HG02884 (cell line): ENCODE data around the gene ZCCHC4.
A peak's percentile ranks its signal among the peaks of the same experiment; 100 is the strongest.

Experiments used
- ATAC-seq: cut with Tn5 transposase; IDR thresholded peaks from one replicate; pipeline ENCODE4 v1.9.1; 2021; ENCODE audit warnings: mild to moderate bottlenecking, moderate library complexity; ENCODE audit not compliant: unreplicated experiment

ZCCHC4 gene

DNA sequence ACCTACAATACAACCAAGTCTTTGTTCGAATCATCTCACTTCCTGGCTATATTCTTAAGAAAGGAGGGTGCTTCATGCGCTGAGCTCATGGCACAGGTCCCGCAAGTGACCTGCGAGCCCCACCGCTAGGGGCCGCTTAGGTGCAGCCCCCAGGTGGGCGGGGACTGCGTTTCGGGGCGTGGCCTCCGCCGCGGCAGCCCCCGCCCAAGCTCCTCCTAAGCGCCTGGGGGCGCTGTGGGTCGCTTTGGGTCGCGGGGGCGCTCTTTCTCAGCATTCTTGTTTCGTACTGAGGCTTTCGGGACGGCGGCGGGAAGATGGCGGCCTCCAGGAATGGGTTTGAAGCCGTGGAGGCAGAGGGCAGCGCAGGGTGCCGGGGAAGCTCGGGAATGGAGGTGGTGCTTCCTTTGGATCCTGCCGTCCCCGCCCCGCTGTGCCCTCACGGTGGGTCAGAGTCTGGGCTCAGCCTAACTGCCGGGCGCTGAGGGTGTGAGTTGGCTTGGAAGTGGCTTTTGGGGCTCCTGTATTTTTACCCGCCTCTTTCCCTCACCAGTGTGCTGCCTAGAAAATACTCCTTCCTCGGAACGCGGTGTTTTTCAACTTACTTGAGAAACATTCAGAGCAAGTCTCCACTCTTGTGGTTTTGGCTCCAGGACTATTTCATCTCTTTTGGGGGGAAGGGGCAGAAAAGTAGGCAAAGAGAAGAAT, at the start of gene ZCCHC4:
Gene ZCCHC4 (plus strand): TSS at position 279 of the 705 bp plus-strand sequence. CDS start 36 bp downstream, at position 315.
- ATAC-seq, result peak; percentile 73

GRCh38 chr4:25271866-25272265, 40.7 kb upstream of the ZCCHC4 start:
- no peak for ATAC-seq

DNA sequence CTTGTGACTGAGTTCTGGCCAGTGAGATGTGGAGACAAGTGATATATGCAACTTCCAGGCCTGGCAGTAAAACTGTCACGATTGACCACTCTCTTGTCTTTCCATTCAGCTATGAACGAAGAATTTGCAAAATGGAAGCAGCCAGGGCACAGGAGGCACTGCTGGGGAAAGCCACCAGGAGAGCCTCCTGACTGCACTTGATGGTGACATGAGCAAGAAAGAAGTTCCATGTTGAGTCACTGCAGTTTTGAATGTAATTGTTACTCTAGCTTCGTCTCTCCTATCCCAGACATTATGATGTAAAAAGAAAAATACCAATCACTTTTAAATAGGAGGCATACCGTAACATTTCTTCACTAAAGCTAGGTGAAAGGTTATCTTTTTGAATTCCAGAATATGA, 32.4 kb upstream of the ZCCHC4 start:
- no peak for ATAC-seq

DNA sequence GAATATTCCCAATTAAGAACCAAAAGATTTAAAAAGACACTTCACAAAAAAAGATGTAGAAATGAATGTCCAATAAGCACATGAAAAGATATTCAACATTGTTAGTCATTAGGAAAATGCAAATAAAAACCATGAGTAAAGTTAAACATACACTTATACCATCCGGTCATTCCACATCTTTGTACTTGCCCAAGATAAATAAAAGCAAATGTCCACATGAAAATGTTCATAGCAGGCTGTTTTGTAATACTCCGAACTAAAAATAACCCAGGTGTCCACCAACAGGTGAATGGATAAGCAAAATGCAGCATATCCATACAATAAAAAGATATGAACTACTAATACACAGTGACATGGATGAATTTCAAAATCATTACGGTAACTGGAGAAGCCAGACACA, 28.6 kb upstream of the ZCCHC4 start:
- no peak for ATAC-seq

DNA sequence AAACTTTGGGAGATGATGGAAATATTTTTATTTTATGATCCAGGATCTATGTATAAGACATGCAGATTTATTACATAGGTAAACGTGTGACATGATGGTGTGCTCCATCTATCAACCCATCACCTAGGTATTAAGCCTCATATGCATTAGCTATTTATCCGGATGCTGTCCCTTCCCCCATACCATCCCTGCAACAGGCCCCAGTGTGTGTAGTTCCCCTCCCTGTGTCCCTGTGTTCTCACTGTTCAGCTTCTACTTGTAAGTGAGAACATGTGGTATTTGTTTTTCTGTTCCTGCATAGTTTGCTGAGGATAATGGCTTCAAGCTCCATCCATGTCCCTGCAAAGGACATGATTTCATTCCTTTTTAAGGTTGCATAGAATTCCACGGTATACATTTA, 28.1 kb upstream of the ZCCHC4 start:
- ATAC-seq, result no peak

DNA sequence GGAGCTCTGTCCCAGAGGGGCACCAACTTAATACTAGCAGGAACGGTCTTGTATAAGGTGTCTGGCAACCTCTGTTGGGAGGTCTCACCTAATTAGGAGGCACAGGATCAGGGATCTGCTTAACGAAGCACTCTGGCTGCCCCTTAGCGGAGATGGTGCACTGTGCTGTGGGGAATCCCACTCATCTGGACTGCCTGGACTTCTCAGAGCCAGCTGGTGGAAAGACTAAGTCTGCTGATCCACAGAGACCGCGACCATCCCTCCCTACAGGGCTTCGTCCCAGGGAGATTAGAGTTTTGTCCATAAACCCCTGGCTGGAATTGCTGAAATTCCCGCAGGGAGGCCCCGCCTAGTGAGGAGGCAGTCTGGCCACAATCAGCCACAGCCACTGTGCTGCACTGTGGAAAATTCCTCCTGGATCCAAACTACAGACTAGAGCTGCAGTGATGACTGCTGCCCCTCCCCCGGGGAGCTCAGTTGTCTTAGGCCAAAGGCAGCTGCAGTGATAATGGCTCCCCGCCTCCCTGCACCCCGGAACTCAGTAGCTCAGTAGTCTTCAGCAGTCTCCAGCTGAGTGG, 22.0 kb upstream of the ZCCHC4 start:
- ATAC-seq, result no peak

DNA sequence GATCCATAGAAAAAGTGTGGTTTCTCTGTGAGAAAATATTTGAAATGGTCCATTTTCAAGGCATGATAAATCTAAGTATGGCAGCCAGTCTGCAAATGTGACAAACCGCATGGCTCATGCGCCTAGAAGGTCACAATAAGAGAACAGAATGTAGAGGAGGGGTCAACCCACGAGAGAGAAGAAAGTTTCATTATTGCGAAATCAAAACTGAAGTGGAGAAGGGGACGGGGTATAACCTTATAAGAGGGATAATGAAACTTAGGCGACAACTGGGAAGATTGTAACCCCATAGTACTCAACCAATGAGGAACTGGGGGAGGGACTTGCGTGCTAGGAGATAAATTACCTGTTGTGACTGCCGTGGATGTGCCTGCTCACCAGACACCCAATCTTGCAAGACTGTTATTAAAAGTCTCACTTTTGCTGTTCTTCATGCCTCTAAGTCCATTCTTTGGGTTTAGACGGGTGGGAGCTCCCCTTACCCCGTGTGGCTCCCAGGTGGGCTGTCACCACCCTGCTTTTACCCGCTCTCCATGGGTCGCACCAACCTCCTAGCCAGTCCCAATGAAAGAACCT, 21.3 kb upstream of the ZCCHC4 start:
- no peak for ATAC-seq

- ATAC-seq, result peak; percentile 59
Observed at GRCh38 chr4:25297528-25298242, 14.9 kb upstream of the ZCCHC4 start.

- ATAC-seq, result no peak
Observed at GRCh38 chr4:25299476-25300203, 12.9 kb upstream of the ZCCHC4 start.

- ATAC-seq, result no peak
Observed at GRCh38 chr4:25301471-25301870, 11.1 kb upstream of the ZCCHC4 start.

GRCh38 chr4:25302626-25303025, 9.9 kb upstream of the ZCCHC4 start:
- no peak for ATAC-seq

DNA sequence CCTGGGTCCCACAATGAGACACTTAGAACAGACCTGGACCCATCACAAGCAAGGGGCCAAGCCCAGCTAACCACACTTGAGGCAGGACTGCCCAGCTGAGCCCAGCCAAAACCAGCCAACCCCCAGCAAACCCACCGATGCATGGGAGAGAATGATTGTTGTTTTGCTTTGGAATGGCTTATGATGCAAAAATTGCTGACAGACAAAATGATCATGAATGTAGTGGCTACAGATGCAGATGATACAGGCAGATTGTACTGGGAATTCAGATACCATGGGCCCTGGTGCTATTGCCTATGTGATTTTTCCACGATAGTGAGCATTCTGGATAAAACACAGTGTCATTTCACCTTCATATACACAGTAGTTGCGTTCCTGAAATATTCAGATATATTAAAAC, 9.0 kb upstream of the ZCCHC4 start:
- ATAC-seq, result no peak

- ATAC-seq, result no peak
Observed at GRCh38 chr4:25306518-25307057, 6.0 kb upstream of the ZCCHC4 start.

DNA sequence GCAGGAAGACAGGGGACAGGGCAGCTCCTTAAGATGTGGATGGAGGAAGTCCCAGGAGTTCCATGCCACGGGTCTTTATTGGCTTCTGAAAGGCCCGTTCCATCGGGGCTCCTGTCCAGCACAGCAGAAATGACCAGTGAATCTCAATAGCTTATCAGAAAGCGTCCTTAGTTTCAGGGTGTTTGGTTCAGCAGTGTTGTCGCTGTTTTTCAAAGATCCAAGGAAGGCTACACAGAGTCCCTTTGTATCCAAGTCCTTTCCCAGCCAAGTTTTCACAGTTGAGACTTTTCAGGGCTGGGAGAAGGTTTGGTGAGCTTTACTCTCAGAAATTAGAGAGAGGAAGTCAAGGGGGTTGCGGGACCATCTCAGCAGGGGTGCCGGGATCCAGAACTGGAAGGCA, 5.0 kb upstream of the ZCCHC4 start:
- ATAC-seq, result no peak

- no peak for ATAC-seq
Observed at GRCh38 chr4:25308306-25308705, 4.3 kb upstream of the ZCCHC4 start.

DNA sequence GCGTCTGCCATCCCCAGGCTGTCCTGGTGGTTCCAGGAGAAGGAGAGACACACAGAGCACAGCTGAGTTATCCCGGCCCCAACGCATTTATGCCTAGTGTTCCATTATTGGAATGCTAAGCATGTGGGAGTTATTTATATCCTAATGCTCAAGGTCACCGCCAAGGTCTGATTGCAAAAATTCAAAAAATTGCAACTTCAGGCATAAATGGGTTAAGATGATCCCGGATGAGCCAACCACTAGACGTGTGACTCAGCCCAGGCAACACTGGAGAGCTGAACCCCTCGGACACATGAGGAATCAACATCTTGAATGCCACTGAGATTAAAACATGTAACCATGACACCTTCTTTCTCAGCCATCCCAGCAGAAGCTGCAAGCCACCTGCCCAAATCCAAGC, 3.8 kb upstream of the ZCCHC4 start:
- ATAC-seq, result no peak

DNA sequence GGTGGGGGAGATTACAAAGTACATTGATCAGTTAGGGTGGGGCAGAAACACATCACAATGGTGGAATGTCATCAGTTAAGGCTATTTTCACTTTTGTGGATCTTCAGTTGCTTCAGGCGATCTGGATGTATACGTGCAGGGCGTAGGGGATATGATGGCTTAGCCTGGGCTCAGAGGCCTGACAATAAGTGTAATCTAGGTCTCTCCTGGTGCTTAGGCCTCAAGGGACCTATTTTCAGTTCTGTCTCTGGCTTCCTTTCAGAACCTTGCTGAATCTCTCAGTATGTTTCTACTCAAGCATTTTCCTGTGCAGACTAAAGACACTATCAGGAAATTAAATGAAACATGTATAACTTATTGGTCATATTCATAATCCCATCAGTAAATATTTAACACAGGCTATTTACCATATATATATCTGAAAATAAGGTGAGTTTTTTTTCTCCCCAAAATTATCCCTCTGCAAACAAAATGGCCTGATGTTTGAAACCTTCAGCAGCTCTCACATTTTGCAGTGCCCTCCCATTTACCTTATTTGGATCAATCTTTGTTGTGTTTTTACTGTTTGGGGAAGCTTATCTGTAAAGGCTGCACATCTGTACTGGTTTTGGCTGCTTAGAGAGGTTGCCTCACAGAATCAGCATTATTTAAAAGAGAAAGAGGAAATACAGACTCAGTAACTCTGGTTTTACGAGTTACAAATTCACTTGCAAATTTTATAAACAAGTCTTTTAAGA, 2.3 kb upstream of the ZCCHC4 start:
- ATAC-seq, result peak; percentile 48

- no peak for ATAC-seq
Observed at GRCh38 chr4:25310803-25311166, 1.8 kb upstream of the ZCCHC4 start.

DNA sequence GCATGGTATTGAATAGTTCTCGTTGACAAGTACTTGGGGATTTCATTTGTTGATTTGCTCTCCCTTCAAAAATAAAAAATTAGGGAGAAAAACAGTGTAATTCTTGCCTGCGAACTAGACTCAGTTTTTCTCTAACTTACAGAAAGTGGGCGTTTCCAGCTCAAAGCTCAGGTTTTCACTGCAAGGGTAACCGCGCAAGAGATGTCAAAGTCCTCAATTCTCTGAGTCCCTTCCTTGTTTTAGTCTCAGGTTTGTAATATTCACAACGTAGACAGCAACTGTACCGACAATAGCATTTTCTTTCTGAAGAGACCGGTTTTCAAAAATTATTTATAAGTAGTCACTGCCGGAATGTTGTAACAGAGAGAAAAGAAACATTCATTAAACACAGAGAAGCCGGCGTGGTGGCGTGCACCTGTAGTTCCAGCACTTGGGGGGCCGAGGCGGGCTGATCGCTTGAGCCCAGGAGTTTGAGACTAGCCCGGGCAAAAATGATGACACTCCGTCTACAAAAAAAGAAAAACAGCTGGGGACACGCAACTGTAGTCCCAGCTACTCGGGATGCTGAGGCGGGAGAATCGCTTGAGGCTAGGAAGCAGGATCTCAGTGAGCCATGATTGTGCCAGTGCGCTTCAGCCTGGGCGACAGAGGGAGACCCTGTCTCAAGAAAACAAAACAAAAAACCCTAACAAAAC, 774 bp downstream of the ZCCHC4 start:
- ATAC-seq, result no peak

DNA sequence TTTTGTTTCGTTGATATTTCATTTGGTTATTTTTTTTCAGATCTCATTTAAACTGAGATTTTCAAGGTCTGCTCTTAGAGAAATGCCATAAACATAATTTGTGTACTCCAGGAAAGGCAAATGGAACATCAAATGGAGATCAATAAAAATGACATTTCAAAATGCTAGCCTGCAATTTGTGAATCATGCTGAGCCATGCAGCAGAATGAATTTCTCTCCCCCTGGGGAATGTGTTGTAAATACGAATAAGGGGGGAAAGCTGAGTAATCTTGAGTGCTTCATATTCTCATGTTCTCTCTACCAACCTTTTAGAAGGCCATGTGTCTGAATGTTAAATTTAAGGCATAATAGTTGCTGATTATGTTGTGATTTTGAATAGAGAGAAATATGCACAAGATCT, 7.8 kb downstream of the ZCCHC4 start:
- ATAC-seq, result no peak
